BJ (cell line): ENCODE data around the gene ABCC3. TPM values are rescaled to one million over a fixed set of nuclear protein-coding genes. Genes with fewer than 3 reads are reported as not detected.

Source experiments
- CTCF ChIA-PET: fragments of 350-600 bp; formaldehyde crosslinking; extraction: SDS; loops from one replicate; lab custom pipeline; 2021; ENCODE audit warnings: antibody characterized with exemption, inconsistent platforms; lab: Yijun Ruan, JAX
- POLR2A ChIA-PET: fragments of 300-600 bp; sonication (Branson Sonifier 250); formaldehyde crosslinking; extraction: SDS; loops from one replicate; lab custom pipeline; 2021; ENCODE audit warnings: antibody characterized with exemption; lab: Charles Lee
- DNase-seq: peaks from one replicate; pipeline ENCODE4 v3.0.0-alpha.2; 2011; ENCODE audit warnings: low read depth
- H3K27me3 ChIP-seq: 2 replicates; pipeline ENCODE4 v1.6.0; 2011; ENCODE audit warnings: low read length; ENCODE audit not compliant: control insufficient read depth, insufficient read depth
- H3K36me3 ChIP-seq: 2 replicates; pipeline ENCODE4 v1.5.1; 2011; ENCODE audit warnings: low read length; ENCODE audit not compliant: control insufficient read depth, insufficient read depth
- H3K4me3 ChIP-seq: 2 replicates; pipeline ENCODE4 v1.5.1; 2011; ENCODE audit warnings: low read depth, mild to moderate bottlenecking, control low read depth, low read length
- polyA plus RNA-seq: library from polyadenylated mRNA; depleted of rRNA; stranded (reverse); fragments of >200 nt; gene quantifications from 2 replicates; pipeline ENCODE4 v1.2.3, GENCODE V29; 2011
- TF ChIP-seq, protein P1 (sequence below): IDR thresholded peaks from 2 replicates; pipeline ENCODE4 v1.5.1; 2011; ENCODE audit warnings: low read depth, mild to moderate bottlenecking, control low read depth, inconsistent platforms, low read length, moderate library complexity; ENCODE audit not compliant: insufficient read depth

The ABCC3 gene
- polyA plus RNA-seq, 1 experiment, result 56.4 TPM

GRCh38 chr17:50728881-50729765, 94.4 kb downstream of the ABCC3 start:
- Histone ChIP-seq H3K4me3 (no peak overlapping the region), H3K36me3 (no peaks in the 10 kb centered on the region), H3K27me3 (no peaks in the 10 kb centered on the region)
- ChIA-PET CTCF (no interaction called here), POLR2A (no interaction called here)
- DNase-seq, result no peak
- TF ChIP-seq, protein P1, sequence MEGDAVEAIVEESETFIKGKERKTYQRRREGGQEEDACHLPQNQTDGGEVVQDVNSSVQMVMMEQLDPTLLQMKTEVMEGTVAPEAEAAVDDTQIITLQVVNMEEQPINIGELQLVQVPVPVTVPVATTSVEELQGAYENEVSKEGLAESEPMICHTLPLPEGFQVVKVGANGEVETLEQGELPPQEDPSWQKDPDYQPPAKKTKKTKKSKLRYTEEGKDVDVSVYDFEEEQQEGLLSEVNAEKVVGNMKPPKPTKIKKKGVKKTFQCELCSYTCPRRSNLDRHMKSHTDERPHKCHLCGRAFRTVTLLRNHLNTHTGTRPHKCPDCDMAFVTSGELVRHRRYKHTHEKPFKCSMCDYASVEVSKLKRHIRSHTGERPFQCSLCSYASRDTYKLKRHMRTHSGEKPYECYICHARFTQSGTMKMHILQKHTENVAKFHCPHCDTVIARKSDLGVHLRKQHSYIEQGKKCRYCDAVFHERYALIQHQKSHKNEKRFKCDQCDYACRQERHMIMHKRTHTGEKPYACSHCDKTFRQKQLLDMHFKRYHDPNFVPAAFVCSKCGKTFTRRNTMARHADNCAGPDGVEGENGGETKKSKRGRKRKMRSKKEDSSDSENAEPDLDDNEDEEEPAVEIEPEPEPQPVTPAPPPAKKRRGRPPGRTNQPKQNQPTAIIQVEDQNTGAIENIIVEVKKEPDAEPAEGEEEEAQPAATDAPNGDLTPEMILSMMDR, result no peak

- POLR2A ChIA-PET, result no interaction called here
- H3K4me3 ChIP-seq, result no peak overlapping the region
- no peaks in the 10 kb centered on the region for H3K36me3 ChIP-seq
- DNase-seq, result no peak
- TF ChIP-seq, protein P1, result no peak
- CTCF ChIA-PET, result interaction anchor here (0.7 kb wide), 1 partner anchor 9 kb away, joined by 3 read pairs; no protein-coding TSS in a partner anchor
- H3K27me3 ChIP-seq, result no peaks in the 10 kb centered on the region
Measured at GRCh38 chr17:50731575-50732460, 97.1 kb downstream of the ABCC3 start.

- ChIA-PET CTCF (no interaction called here), POLR2A (no interaction called here)
- Histone ChIP-seq H3K36me3 (peaks cover 3% of the 10 kb centered on the region; the same call in 1 of the 2 replicates), H3K27me3 (no peaks in the 10 kb centered on the region), H3K4me3 (no peak overlapping the region)
- no peak for DNase-seq
- TF ChIP-seq, protein P1, result no peak
Measured at GRCh38 chr17:50735287-50735686, 100.6 kb downstream of the ABCC3 start.

DNA sequence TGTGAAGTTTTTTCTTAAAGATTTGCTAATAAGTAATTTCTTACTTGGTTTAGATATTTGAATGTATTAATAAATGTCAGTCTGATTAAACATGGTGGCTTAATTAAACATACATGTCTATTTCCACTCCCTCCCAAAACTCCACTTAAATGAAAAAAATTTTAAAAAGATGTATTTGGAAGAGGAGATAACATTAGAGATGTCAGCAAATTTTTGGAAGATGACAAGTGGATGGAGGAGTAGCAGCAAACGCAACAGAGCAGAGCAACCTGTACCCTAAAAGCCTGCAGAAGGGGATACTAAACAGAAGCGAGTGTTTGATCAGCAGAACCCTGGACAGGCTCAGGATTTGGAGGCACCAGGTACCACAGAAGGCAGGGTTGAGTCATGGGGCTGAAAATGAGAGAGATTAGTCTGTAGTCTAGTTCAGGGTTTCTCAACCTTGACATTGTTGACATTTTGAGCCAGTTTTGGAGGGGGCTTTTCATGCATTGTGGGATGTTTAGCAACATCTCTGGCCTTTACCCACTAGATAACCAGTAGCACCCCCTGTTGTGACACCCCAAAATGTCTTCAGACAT, 102.5 kb downstream of the ABCC3 start:
- H3K27me3 ChIP-seq, result no peaks in the 10 kb centered on the region
- ChIA-PET CTCF (no interaction called here), POLR2A (no interaction called here)
- peaks cover 12% of the 10 kb centered on the region for H3K36me3 ChIP-seq
- DNase-seq, result no peak
- no peak overlapping the region for H3K4me3 ChIP-seq
- TF ChIP-seq, protein P1, result no peak
